Adrenal gland (tissue), 12 donors: Measurements from ENCODE around the gene TPX2. TPM values are rescaled to one million over a fixed set of nuclear protein-coding genes. Genes with fewer than 3 reads are reported as not detected.

ENCODE experiments used
- DNase-seq, 7 donors: peaks; one replicate each; pipeline ENCODE4 v3.0.0-alpha.2; 2019 to 2020
- H3K27ac ChIP-seq, 5 donors: fragments of 200-600 bp; sonication (generic) in 4 of 5; 1 replicate in 3 of 5; 2 replicates in 2 of 5; pipeline versions ENCODE4 v1.5.1 to v1.8.0; 2016 to 2020; ENCODE audit warnings: mild to moderate bottlenecking in 1 of 5
- H3K27me3 ChIP-seq: fragments of 200-600 bp; 2 replicates; pipeline ENCODE4 v1.8.0; 2021
- H3K36me3 ChIP-seq, 2 donors: fragments of 200-600 bp; replicated peaks in 1 of 2; 1 replicate in 1 of 2; 2 replicates in 1 of 2; pipeline versions ENCODE4 v1.5.1 to v1.8.0; 2018 to 2022
- H3K4me1 ChIP-seq, 2 donors: fragments of 200-600 bp; replicated peaks in 1 of 2; 1 replicate in 1 of 2; 2 replicates in 1 of 2; pipeline versions ENCODE4 v1.5.1 to v1.8.0; 2018 to 2021
- H3K4me3 ChIP-seq, 4 donors: fragments of 200-600 bp; sonication (generic) in 3 of 4; one replicate each; pipeline ENCODE4 v1.5.1; 2016 to 2018
- H3K9me3 ChIP-seq, 3 donors: fragments of 200-600 bp; sonication (generic) in 1 of 3; replicated peaks in 1 of 3; 1 replicate in 2 of 3; 2 replicates in 1 of 3; pipeline versions ENCODE4 v1.5.1 to v1.8.0; 2016 to 2021
- POLR2A ChIP-seq, 2 donors: fragments of 450-650 bp; IDR thresholded peaks; one replicate each; pipeline ENCODE4 v1.6.1; 2017; ENCODE audit warnings: antibody characterized with exemption in 2 of 2, mild to moderate bottlenecking in 2 of 2, moderate library complexity in 1 of 2
- WGBS, 4 donors: extraction: QIAGEN DNeasy Blood & Tissue Kit in 2 of 4; methylation state at CpG; one replicate each; pipeline versions ENCODE4 v1.1.5 to v1.1.7; 2013 to 2017; 5-methylcytosine and 5-hydroxymethylcytosine counted together
- intact Hi-C, 2 donors: fragments of 100-400 bp; cut with DNase I; formaldehyde crosslinking; loops; one replicate each; pipeline versions ENCODE4 v1.14.1 to v1.15.0; 2022 to 2023
- polyA plus RNA-seq, 3 donors: library from polyadenylated mRNA; stranded (reverse); fragments of 200-250 nt in 2 of 3; fragments of 350-450 nt in 1 of 3; fragmentation: Illumina TruSeq in 1 of 3; extraction: RNeasy Lipid Tissue Mini Kit (QIAGEN cat#74804) in 1 of 3; gene quantifications; one replicate each; pipeline ENCODE4 v1.2.3, GENCODE V29; 2013 to 2014
- total RNA-seq, 9 donors: library from RNA; depleted of rRNA in 4 of 9; stranded (reverse); fragments of >200 nt in 4 of 9; fragments of 120-200 nt in 1 of 9; fragmentation: NEBNext Ultra II Directional in 1 of 9; extraction: Animal tissue kit (Norgen Biotek cat#: 25700) in 1 of 9; gene quantifications; one replicate each; pipeline versions ENCODE4 v1.1.0 to v1.2.4, GENCODE V29; 2013 to 2023
- TF ChIP-seq, protein P1 (sequence below), 6 experiments: fragments of 450-650 bp in 4 of 6; fragments of 200-600 bp in 2 of 6; sonication (generic) in 1 of 6; IDR thresholded peaks; 1 replicate in 5 of 6; 2 replicates in 1 of 6; pipeline versions ENCODE4 v1.5.1 to v1.8.0; 2016 to 2021; ENCODE audit warnings: antibody characterized with exemption in 6 of 6, mild to moderate bottlenecking in 2 of 6, moderate library complexity in 1 of 6
- donor health status: healthy with polysubstance abuse.
- donor health status: Bipolar disorder and iron deficiency.
- donor health status: DM: yes; HTN: yes; CAD: no.
- donor health status: DM: no; HTN: no; CAD: no.
- donor health status: DM: no; HTN: no; CAD: no.
- donor health status: DM: yes; HTN: yes; CAD: no.

The TPX2 gene
- total and polyA plus RNA-seq, 12 donors, result 0.40 to 22.6 (median 2.5) TPM

- no peaks in the 10 kb centered on the region for H3K36me3 ChIP-seq
- H3K4me1 ChIP-seq, result peaks cover 35 to 41% of the 10 kb centered on the region in 2 donors
- 60 to 63% (median 62%) methylated on average over 5 of the region's 5 CpGs for WGBS, 4 donors
- DNase-seq, result peak in 5 of 7 donors; percentile 34 to 48 (median 42)
- intact Hi-C loops, result no loop called here
- no peak for TF ChIP-seq POLR2A (IDR thresholded peaks at IDR 0.05)
- TF ChIP-seq, protein P1, sequence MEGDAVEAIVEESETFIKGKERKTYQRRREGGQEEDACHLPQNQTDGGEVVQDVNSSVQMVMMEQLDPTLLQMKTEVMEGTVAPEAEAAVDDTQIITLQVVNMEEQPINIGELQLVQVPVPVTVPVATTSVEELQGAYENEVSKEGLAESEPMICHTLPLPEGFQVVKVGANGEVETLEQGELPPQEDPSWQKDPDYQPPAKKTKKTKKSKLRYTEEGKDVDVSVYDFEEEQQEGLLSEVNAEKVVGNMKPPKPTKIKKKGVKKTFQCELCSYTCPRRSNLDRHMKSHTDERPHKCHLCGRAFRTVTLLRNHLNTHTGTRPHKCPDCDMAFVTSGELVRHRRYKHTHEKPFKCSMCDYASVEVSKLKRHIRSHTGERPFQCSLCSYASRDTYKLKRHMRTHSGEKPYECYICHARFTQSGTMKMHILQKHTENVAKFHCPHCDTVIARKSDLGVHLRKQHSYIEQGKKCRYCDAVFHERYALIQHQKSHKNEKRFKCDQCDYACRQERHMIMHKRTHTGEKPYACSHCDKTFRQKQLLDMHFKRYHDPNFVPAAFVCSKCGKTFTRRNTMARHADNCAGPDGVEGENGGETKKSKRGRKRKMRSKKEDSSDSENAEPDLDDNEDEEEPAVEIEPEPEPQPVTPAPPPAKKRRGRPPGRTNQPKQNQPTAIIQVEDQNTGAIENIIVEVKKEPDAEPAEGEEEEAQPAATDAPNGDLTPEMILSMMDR (IDR thresholded peaks at IDR 0.05), result no peak
- no peak overlapping the region for H3K4me3 ChIP-seq
- peak overlapping the region in 4 of 5 donors; percentile 76 to 95 (median 87) for H3K27ac ChIP-seq
- H3K9me3 ChIP-seq, result no peaks in the 10 kb centered on the region
- no peaks in the 10 kb centered on the region for H3K27me3 ChIP-seq
Observed at GRCh38 chr20:31700747-31701146, 38.3 kb upstream of the TPX2 start.

DNA sequence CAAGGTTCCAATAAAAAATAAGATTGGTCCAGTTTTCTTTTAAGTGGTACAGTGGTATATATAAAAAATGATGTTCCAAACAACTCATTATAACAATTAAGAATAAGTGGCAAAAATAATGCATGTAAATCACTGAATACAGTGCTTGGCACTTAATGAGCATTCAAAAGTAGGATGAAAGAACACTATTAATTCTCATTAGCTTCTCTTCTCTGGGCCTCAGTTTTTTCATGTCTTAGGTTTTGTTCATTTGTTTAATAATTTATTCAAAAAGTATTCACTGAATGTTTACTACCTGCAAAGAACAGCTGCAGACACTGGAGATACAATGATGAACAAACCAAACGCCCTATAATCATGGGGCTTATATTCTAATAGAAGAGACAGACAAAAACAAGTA is 37.5 kb upstream of the TPX2 start:
- H3K4me1 ChIP-seq, result peaks cover 40 to 43% of the 10 kb centered on the region in 2 donors

GRCh38 chr20:31704225-31705119 is 34.6 kb upstream of the TPX2 start:
- intact Hi-C loops, result no loop called here

More for the DNA sequence above, 37.5 kb upstream of the TPX2 start:
- no peak for DNase-seq
- no peaks in the 10 kb centered on the region for H3K27me3 ChIP-seq
- no peak overlapping the region for H3K4me3 ChIP-seq
- no peak for TF ChIP-seq POLR2A (IDR thresholded peaks at IDR 0.05)
- TF ChIP-seq, protein P1 (IDR thresholded peaks at IDR 0.05), result no peak
- WGBS, 4 donors, result 73 to 92% (median 79%) methylated on average over 1 of the region's 1 CpG
- H3K9me3 ChIP-seq, result no peaks in the 10 kb centered on the region
- H3K36me3 ChIP-seq, result peaks cover 0 to 7% of the 10 kb centered on the region in 2 donors
- intact Hi-C loops, result no loop called here
- H3K27ac ChIP-seq, result peak overlapping the region in 2 of 5 donors; percentile 26 to 76

GRCh38 chr20:31705191-31705590 is 33.9 kb upstream of the TPX2 start:
- H3K27me3 ChIP-seq, result no peaks in the 10 kb centered on the region
- H3K27ac ChIP-seq, result peak overlapping the region in 1 of 5 donors; percentile 47
- no peak overlapping the region for H3K4me3 ChIP-seq
- H3K9me3 ChIP-seq, result no peaks in the 10 kb centered on the region
- H3K4me1 ChIP-seq, result peaks cover 38 to 41% of the 10 kb centered on the region in 2 donors
- no peak for DNase-seq
- peaks cover 0 to 21% of the 10 kb centered on the region in 2 donors for H3K36me3 ChIP-seq
- TF ChIP-seq, protein P1 (IDR thresholded peaks at IDR 0.05), result no peak
- TF ChIP-seq POLR2A (IDR thresholded peaks at IDR 0.05), result no peak
- intact Hi-C loops, result no loop called here

More at GRCh38 chr20:31704225-31705119, 34.6 kb upstream of the TPX2 start:
- Histone ChIP-seq H3K9me3 (no peaks in the 10 kb centered on the region), H3K4me1 (peaks cover 42 to 48% of the 10 kb centered on the region in 2 donors), H3K36me3 (peaks cover 0 to 18% of the 10 kb centered on the region in 2 donors), H3K27me3 (no peaks in the 10 kb centered on the region), H3K4me3 (no peak overlapping the region), H3K27ac (peak overlapping the region in 1 of 5 donors; percentile 15)
- no peak for DNase-seq
- TF ChIP-seq, protein P1 (IDR thresholded peaks at IDR 0.05), result no peak
- TF ChIP-seq POLR2A (IDR thresholded peaks at IDR 0.05), result no peak
- 82 to 90% (median 84%) methylated on average over 11 of the region's 11 CpGs for WGBS, 4 donors
